HPDE6-E6E7 (cell line): ENCODE results near the gene KIAA2012.

ENCODE experiments used
- DNase-seq: peaks from one replicate; pipeline ENCODE4 v3.0.0; 2011; ENCODE audit warnings: missing footprints; ENCODE audit errors: extremely low spot score

KIAA2012 gene

DNA sequence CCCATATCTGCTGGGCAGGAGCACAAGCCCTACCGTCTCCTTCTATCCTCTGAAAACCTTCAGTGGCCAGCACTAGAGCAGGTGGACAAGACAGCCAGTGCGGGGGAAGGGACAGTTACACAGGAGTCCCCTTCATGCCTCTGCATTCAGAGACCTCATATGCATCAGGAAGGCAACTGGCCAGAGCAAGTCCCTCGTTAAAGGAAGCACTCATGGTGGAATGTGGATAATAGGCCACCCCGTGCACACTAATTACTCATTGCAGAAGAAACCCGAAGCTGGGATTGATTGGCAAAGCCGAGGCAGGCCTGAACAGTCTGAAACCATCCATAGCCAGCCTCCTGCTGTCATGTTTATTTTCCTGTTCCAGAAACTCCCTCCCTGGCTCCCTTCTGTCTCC is 11.2 kb downstream of the KIAA2012 start:
- DNase-seq: no peak

DNA sequence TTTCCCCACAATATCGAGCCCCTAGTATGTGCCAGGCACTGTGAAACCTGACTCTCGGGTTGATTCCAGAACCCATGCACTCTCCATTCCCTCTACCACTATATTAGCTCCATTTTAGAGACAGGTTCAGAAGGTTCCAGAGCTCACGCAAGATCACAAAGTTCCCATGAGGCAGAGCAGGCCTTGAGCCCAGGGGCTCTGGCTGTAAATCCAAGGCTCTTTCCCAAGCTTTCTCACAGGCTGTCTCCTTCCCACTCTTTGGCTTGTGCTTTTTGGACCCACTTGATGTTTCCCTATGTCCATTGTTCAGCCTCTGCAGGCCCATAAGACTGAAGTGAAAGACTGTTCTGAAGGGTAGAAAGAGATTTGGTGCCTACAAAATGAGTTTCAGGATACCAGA is 15.7 kb downstream of the KIAA2012 start:
- DNase-seq: no peak

DNA sequence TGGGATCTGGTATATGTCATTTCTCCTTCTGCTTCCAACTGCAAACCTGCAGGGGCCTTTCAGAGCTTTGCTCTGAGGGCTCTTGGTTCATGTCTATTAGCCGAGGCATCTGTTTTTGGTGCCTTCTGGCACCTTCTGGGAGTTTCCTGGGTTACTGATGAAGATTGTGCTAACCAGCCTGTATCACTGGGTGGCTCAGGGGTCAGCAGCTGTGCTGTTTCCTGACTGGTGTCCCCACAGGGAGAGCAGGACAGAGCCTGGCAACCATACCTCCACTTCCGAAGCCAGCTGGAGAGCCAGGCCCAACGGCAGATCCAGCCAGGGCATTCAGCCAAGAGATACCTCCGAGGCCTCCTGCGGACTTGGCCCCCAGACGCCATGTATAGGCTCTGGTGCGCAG is 17.5 kb downstream of the KIAA2012 start:
- DNase-seq: no peak

DNA sequence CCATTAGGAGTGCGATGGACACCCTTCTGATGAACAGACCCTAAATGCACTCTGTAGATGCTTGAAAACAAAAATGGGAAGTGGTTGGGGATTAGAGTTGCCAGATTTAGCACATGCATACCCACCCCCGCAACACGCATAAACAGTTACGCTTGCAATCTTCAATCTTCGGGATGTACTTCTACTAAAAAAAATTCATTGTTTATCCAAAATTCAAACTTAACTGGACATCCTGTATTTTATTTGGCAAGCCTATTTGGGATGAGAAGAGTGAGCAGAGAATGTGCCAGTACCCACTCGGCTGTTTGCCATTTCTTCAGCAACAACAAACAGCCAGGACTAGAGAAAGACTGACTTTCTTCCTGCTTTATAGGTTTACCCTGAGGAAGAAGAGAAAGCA is 18.4 kb downstream of the KIAA2012 start:
- DNase-seq: no peak

DNA sequence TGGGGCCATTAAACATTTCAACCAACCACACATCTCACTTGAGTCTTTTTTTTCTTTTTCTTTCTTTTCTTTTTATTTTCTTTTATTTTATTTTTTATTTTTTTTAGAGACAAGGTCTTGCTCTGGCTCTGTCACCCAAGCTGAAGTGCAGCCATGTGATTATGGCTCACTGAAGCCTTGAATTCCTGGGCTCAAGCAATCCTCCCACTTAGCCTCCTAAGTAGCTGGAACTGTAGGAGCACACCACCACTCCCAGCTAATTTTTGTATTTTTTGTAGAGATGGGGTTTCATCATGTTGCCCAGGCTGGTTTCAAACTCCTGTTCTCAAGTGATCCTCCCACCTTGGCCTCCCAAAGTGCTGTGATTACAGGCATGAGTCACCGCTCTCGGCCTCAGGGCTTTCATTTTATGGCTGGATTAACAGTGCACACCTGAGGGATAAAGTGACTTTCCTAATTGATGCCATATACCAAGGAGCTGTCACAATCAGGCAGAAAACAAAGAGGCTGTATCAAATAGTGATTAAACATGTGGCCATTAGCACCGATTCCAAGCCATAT is 21.5 kb downstream of the KIAA2012 start:
- DNase-seq: no peak

DNA sequence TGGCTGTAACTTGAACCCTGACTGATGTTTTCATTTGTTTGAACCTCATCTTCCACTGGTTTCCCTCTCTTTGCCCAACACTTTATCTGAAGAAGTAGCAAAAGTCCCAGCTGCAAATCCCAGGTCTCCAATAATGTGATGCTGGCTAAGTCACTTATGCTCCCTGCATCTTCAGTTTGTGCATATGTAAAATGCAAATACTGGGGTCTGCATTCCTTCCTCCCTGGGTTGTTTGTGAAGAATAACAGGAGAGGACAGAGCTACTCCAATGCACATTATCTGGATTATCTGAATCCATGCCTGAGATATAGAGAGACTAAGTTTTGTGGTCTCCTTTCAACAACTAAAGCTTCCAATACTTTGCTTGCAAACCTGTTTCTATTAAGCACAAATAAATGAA is 22.2 kb downstream of the KIAA2012 start:
- no peak for DNase-seq

DNA sequence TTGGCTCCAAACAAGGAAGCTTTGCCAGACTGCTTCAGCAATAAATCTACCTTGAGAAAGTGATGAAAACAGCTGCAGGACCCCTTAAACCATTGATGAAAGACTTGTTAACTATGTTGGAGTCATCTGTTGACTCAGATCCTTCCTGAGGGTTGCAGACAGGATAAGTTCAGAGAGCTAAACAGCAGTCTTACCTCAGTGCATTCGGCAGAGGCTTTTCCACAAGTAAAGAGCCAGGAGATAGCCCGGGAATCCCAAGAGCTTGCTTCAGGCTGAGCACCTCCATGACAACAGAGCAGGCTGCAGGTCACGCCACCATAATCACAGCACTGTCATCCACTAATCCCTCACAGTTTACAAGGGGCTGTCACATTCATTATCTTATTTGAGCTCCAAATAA is 23.7 kb downstream of the KIAA2012 start:
- no peak for DNase-seq

DNA sequence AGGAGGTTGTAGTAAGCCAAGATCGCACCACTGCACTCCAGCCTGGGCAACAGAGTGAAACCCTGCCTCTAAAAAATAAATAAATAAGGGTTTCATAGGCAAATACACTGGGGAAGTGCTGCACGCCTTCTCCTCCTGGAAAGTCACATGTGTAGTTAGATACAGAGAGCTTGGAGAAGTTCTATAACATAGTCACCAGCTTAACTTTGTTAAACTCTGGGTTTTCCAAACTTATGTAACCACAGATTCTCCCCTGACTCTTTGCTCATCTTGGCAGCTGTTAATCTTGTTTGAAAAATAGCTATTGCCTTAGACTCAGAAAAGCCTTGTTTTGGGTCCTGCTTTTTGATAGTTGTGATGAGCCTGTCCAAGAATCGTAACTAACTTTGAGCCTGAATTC is 25.2 kb downstream of the KIAA2012 start:
- no peak for DNase-seq

DNA sequence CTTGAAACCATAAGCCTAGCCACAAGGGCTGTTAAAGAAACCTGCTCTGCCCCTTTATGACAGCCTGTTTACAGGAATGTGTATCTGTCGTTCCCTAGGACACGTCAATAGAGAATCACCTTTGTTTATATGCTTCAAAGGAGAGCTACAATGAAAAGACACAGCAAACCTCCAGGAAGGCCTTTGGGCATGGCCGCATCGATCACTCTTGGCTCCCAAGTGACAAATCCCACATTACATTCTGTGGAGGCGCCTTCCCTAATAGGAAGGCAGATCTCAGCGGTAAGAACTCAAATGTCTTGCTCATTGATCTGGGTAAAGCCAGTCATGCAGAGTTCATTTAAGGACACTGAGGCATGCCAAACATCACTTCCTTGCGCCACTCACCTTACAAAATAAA is 26.5 kb downstream of the KIAA2012 start:
- DNase-seq: no peak

DNA sequence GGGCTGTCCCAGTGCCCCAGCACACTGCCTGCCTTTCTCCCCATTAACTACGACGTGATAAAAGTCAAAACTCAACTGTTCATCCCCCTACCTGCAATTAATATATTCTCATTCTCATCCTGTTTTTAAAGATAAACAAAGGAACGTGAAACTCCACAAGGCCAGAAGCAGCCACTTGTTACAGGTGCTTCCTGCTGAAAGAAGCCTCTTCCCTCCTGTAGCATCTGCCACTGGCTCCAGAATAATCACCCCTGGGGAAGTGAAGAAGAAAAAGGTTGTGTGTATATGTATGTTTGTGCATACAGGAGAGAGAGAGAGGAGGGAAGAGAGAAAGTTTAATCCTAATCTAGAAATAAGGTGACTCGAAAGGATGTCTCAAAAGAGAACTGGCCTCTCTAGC is 27.1 kb downstream of the KIAA2012 start:
- DNase-seq: no peak

DNA sequence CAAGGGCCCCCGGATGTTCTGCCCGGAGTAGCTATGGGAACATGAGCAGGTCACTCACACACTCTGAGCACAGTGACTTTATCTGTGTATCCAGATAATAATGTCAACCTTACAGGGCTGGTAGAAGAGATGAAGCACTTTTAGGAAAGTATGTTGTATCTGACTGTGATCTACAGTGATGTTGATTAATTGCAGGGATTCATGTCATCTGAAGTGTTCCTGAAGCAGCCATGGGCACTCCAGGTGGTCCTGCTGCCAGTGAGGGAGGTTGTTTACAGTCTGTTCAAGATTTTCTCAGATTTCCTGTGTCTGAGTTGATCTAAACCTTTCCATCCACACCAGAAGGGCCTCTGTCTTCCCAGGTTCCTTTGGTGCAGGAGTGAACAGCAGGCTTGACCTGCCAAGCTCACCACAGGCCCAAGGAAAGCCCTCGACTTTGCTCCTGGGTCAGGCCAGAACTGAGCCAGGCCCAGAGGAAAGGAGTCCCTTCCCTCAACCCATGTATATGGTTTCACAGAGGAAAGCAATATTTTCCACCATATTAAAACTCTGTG is 28.0 kb downstream of the KIAA2012 start:
- DNase-seq: no peak

DNA sequence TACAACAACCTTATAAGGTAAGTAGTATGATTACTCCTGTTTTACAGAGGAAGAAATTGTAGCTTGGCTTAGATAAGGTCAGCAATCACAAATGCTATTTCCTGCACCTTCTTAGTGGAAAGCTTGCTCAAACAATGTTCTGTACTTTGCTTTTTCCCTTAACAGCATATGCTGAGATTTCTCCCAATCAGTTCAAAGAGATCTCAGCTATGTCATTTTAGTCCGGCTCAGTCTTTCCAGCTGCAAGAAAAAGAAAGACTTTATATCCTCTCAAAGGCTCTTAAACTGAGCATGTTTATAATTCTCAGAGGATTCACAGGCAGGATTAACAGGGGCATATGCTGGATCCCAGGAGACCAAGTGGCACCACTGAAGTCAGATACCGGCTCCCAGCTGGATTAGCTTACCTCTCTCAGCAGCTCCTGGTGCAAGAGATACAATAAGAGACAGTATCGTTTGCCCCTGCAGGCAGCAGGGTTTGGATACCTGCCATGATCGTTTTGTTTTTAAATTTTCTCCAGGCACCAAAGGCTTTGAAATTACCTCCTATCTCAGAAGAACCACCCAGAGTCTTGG is 29.5 kb downstream of the KIAA2012 start:
- DNase-seq: no peak

DNA sequence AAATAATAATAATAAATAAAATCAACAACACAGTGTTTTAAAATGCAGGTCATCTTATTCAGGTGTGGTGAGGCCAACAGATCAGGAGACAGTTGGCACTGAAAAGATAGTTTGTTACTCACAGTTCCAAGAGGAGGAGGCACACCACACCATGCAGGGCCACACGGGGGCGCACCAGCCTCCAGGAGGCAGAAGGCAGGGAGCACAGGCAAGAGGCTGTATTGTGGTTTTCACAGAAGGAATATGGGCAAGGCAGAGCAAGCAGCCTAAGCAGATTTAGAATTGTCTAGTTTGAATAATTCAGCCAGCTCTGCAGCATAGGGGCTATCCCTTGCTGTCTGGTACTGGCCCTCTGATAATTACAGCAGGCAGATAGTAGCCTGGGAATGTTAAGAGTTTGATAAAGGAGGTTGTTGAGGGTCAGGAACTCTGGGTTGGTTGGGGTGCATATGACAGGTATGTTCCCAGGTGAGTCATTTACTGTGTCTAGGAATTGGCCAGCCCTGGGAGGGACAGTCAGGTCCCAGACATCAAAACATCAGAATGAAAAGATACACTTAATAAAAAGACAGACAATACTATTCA is 31.3 kb downstream of the KIAA2012 start:
- DNase-seq: no peak

DNA sequence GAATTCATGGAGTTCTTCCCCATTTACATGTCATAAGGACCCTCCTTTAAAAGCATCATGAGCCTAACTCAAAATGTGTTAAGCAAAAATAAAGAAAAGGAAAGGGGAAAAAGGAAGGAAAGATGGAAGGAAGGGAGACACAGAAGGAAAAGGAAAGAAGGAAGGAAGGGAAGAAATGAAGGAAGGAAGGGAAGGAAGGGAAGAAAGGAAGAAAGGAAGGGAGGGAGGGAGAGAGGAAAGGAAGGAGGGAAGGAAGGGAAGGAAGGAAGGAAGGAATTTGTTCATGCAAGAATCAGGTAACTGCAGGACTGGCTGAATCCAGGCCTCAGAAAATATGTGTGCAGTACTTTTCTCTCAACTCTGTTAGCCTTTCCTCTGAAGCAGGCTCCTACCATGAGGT is 32.0 kb downstream of the KIAA2012 start:
- DNase-seq: no peak

DNA sequence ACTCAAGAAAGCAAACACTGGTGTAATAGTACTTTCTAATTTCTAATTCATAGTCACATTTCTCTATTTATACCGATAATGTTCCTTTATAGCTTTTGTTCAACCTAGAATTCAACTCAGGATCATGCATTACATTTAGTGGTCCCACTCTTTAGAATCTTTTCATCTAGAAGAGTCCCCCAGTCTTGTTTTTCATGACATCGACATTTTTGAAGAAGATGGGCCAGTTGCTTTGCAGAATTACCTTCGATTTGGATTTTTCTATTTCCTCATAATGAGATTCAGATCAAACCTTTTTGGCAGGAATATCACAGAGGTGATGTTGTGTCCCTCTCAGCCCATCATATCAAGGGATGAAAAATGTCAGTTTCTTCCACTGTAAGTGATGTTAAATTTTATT is 35.3 kb downstream of the KIAA2012 start:
- DNase-seq: no peak

DNA sequence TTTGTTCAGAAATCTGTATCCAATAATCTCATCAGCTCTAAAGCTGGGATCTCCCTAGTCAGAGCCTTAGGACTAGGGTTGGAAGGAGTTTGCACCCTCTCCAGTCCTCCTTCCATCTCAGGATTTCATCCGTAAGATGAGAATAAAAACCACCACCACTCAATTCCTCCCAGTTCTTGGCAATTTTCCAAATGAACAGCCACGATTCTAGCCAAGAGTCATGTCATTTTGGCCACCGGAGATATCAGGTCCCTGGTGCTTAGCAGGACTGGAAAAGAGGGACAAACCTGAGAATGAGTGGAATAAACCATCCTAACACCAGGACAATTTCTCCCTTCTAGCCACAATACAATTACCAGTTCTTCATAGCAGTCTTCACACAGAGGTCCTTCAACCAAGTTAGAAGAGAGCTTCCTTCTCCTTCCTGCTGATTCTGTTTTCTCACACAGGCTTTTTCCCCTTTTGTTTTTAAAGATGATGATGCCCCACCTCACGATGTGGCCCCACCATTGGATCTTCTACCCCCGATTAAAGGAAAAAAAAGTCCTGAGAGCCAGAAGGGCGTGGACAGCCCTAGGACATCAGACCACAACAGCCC is 36.2 kb downstream of the KIAA2012 start:
- DNase-seq: no peak

DNA sequence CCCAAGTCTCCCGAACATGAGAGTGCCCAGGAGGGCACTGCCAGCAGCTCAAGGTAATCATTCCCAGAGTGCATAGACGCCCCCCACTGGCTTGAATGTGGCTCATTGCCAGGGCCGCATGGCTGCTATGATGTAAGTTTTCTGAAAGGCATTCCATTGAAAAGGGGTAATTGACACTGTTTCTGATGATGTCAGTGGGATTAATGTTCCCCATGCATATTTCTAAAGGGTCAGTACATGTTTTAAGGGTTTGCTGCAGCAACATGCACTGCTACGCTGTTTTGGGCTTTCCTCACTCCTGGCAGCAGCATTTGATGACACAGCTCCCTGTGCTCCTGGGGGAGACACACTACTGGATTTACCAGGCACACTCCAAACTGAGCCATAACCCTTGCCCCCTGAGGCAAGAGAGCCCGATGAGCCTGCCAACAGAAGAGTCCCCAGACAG is 36.7 kb downstream of the KIAA2012 start:
- no peak for DNase-seq

DNA sequence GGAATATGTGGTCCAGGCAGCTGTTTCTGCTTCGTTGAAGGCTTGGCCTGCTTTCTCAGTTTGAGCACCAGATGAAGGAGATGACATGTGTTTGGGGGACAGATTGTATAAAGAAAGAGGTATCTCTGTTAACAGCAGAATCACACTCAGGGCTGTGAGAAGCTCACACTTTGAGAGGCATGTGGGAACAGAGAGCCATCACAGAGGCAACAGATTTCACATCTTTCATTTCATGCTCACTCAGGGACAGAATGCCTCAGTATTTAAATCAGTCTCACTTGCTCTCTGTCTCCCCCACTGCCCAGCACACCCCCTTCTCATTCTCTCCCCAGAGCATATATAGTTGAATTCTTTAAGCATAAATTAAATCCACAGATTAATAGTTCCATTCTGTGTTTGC is 37.4 kb downstream of the KIAA2012 start:
- no peak for DNase-seq

DNA sequence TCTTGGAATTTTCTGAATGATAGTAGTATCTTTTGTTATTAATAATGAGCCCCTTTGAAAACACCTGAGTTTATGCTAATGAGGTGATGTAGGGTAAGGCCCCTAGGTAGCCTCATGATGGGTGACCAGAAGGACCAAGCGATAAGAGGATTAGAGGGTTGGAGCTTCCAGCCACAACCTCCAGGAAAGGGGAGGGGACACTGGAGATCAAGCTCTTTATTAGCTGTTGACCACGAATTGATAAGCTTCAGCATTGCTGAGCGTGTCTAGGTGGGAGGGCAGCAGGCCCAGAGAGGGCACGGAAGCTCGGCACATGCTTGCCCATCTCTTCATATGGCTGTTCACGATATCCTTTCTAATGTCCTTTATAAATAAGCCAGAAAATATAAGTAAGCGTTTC is 39.0 kb downstream of the KIAA2012 start:
- DNase-seq: no peak

DNA sequence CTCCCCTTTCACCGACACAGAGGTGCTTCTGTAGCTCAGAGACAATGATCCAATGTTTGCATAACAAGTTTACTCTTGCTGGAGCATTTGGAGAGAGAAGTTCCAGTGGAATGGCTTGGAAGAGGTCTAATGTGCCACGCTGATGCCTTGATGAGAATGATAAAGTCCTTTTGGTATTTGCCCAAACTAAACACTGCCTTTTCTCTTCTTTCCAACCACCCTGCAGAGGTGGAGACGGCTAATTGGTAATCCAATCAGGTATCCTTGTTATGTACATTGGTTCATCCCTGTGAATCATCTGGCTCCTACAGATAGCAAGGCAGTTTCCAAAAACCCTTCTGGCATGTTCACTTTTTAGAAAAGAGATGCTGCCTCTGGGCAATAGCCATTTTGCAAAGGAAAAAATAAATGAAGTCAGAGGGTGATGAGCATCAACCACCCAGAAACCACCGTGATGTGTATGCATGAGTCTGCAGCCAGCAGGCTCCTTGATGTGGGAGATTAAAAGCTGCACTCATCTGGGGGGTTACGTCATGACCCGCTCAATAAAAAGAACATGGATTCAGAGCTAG is 40.6 kb downstream of the KIAA2012 start:
- no peak for DNase-seq

DNA sequence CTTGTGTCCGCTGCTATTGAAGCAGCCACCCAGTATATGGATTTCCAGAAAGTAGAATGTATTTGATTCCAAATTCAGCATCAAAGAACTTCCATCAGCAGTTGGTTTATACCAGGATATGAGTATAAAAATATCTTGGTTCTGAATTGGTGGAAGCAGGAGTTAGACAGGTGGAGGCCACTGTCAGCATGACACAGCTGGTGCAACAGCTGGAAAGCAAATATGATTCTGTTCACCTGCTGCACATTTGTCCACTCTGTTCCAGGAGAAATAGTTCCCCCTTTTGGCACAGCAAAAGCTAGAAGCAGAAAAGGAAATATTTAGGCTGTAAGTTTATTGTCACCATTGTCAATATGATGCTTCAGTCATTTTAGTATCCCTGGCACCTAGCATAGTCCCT is 41.2 kb downstream of the KIAA2012 start:
- DNase-seq: no peak

DNA sequence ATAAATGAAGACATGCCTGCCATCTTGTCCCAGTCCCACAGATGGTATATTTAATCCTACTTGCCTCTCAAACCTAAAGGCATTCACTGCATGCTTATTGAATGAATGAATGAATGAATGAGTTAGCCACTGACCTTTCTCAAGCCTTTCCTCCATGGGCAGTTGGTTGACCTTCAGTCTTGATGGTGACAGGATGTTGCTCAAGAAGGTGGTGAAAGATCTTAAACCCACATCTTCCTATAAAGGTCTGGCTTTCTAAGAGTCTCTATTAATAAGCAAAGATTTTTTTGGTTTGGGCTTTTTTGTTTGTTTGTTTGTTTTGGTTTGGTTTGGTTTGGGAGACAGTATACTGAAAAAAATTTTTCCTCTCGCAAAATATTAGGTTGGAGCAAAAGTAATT is 41.7 kb downstream of the KIAA2012 start:
- no peak for DNase-seq

DNA sequence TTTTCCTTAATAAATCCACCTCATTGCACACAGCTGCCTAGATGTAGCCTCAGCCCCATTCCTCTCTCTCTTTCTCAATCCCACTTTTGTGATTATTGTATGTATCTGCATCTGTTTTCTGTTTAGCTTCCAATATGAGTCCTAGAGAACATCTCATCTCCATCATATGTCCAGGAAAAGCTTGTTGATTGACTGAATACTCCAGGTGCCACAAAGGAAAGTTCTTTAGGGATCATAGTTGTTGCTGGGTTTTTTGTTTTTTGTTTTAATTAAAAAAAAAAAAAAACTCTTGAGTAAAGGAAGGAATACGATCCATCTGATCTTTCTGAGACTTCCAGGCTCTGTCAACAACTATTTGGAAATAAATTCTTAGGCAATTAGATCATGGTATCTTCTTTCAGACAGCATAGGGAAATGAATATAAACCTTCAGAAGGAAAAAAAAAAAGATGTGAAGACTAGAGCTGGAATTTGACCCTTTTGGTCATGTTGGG is 42.5 kb downstream of the KIAA2012 start:
- no peak for DNase-seq
